GM12874 (cell line): Measurements from ENCODE around the gene CHML.

ENCODE experiments used
- CTCF ChIP-seq: IDR thresholded peaks from 2 replicates; pipeline ENCODE4 v1.5.1; 2011; ENCODE audit warnings: low read depth, mild to moderate bottlenecking, control low read depth, low read length, moderate library complexity; ENCODE audit not compliant: insufficient read depth

The CHML gene

DNA sequence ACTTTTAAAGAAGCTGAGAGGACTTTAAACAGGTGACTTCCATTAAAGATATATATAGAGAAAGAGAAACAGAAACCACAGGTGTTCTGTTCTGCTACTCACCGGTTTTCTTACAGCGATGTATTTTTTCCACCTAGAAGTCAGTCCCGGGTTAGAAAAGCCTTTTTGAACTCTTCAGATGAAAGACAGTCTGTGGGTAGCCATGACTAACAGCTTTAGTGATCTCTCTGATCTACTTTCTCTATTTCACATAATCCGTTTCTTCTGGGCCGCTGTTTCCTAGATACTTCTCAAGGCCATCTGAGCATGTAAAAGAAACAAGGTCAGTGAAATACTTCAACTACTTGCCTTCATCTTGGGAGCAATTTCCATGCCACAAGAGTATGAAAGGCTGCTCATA is 37.0 kb upstream of the CHML start:
- no peak for TF ChIP-seq CTCF

DNA sequence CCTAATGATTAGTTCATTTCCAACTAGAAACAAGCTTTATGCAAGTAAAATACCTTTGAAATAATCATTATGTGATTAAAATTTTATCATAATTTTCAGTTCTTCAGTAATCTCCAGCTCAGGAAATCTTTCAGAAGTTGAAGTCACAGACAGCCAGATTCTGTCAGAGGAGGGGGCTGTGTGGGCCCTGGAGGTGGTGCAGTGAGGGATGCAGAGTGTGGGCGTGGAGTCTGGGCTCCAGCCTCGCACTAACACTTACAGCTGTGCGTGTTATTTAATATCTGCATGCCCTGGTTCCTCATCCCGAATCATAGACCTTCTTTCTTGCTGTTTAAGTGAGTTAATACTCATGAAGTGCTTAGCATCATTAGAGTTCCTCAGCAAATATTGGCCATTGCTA is 35.8 kb upstream of the CHML start:
- TF ChIP-seq CTCF, result no peak

DNA sequence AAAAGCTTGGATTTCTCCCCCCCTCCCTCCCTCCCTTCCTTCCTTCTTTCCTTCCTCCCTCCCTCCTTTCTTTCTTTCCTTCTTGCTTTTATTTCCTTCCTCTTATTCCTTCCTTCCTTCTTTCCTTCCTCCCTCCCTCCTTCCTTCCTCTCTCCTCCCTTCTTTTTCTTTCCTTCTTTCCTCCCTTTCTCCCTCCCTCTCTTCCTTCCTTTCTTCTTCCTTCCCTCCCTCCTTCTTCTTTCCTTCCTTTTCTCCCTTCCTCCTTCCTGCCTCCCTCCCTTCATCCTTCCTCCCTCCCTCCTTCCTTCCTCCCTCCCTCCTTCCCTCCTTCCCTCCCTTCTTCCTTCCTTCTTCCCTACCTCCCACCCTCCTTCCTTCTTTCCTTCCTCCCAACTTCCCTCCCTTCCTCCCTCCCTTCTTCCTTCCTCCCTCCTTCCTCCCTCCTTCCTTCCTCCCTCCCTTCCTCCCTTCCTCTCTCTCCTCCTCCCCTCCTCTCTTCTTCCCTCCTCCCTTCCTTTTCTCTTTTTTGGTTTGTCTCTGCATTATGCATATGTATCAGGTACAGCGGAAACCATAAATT is 34.7 kb upstream of the CHML start:
- no peak for TF ChIP-seq CTCF

DNA sequence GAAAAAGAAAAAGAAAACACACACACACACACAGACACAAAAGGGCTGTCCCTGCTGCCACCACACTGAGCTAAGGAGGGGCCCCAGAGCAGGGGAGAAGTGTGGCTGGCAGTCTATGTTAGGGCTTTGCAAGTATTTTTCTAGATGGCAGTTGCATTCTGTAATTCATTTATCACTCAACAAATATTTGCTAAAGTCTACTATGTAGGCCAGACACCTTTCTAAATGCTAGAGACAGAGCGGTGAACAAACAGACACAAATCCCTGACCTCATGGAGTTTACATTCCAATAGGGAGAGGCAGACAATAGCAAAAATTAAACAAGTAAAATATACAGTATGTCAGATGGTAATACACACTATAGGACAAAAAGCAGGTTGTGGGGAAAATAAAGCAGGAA is 32.1 kb upstream of the CHML start:
- TF ChIP-seq CTCF, result no peak

GRCh38 chr1:241666419-241666818 is 26.2 kb upstream of the CHML start:
- no peak for TF ChIP-seq CTCF

- TF ChIP-seq CTCF, result no peak
These were observed 20.3 kb upstream of the CHML start for GRCh38 chr1:241660424-241660972.

GRCh38 chr1:241658081-241658793 is 18.1 kb upstream of the CHML start:
- TF ChIP-seq CTCF, result no peak
